Posterior cingulate gyrus (tissue), 11 donors: ENCODE results near the gene ADIG.
A peak's percentile ranks its signal among the peaks of the same experiment; 100 is the strongest.

Experiments
- DNase-seq, 10 donors: peaks; one replicate each; pipeline versions ENCODE4 v3.0.0 to v3.0.0-alpha.2; 2020 to 2021; ENCODE audit warnings: mixed read lengths in 3 of 10
- intact Hi-C: fragments of 100-400 bp; cut with DNase I; formaldehyde crosslinking; loops from one replicate; pipeline ENCODE4 v1.15.1; 2023

Gene ADIG

DNA sequence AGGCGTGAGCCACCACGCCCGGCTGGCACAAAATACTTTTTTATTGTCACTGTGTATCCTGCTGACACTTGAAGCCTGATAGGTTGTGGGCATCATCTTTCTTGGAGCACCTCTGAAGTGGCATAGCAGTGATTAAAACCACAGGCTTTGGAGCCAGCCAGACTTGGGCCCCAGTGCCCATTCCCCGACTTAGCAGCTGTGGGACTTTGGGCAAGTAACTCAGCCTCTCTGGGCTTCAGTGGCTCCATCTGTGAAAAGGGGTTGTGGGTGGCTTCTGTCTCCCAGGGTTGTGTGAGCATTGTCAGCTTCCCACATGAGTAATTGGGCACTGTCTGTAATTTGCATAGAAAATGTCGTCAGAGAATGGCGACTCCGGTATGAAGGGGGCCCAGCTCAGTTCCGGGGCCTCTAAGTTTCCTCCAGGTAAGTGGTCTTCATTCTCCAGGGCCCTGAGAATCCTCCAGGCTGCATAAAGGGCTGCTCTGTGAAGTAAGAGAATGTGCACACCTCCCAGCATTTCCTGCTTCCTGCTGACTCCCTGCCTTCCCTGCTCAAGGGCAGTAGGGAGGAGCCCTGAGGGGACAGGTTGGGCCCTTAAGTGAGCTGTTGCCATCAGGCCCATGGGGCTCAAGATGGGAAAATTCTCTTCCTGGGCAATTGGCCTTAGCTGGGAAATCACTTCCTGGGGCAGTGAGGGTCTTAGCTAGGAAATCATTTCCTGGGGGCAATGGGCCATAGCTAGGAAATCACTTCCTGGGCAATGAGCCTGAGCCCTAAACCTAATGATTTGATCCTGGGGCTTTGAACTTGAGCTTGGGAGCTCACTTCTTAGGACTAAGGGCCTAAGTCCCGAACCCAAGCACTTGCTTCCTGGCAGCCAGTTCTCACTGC lies 47.8 kb downstream of the ADIG start:
- intact Hi-C loops, result no loop called here
- DNase-seq, result no peak

DNA sequence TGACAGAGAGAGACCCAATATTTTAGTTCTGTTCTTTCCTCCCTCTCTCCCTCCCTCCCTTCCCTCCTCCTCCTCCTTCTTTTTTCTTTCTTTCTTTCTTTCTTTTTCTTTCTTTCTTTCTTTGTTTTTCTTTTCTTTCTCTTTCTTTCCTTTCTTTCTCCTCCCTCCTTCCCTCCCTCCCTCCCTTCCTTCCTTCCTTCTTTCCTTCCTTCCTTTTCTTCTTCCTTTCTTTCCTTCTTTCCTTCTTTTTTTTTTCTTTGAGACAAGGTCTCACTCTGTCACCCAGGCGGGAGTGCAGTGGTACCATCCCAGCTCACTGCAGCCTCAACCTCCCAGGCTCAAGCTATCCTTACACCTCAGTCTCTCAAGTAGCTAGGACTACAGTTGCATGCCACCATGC lies 49.0 kb downstream of the ADIG start:
- DNase-seq, result no peak

DNA sequence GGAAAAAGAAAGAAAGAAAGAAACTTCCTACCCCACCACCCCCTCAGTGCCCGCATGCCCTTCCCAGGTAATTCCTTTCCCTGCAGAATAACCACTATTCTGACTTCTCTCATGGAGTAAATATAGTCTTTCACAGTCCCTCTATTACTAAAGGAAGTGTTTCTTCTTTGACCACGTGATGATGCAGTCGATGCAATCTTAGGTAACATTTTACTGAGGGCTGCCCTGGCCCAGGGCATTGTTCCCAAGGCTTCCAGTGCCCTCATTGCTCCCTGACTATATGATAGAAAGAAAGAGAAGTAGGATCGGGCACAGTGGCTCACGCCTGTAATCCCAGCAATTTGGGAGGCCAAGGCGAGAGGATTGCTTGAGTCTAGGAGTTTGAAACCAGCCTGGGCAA lies 49.7 kb downstream of the ADIG start:
- no peak for DNase-seq
- intact Hi-C loops, result no loop called here

More for the DNA sequence above, 49.0 kb downstream of the ADIG start:
- intact Hi-C loops, result no loop called here

DNA sequence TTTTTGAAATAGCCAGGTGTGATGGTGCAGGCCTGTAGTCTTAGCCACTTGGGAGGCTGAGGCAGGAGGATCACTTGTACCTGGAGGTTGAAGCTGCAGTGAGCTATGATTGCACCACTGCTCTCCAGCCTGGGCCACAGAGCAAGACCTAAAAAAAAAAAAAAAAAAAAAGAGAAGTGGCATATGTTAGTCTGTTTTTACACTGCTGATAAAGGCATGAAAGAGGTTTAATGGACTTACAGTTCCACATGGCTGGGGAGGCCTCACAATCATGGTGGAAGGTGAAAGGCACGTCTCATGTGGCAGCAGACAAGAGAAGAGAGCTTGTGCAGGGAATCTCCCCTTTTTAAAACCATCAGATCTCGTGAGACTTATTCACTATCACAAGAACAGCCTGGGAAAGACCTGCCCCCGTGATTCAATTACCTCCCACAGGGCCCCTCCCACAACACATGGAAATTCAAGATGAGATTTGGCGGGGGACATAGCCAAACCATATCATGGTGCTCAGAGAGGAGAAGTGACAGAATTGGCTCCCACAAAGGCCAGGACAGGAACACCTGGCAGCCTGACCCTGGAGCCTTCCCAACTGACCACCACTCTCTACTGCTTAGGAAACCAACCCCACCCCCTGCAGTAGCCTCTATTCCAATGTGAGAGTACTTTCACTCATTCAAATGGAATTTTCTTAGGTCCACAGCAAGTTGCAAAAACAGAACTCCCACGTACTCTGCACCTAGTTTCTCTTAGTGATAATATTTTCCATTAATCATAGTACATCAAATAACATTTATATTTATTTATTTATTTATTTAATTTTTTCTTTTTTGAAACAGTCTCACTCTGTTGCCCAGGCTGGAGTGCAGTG lies 50.4 kb downstream of the ADIG start:
- DNase-seq, result no peak
- intact Hi-C loops, result no loop called here

DNA sequence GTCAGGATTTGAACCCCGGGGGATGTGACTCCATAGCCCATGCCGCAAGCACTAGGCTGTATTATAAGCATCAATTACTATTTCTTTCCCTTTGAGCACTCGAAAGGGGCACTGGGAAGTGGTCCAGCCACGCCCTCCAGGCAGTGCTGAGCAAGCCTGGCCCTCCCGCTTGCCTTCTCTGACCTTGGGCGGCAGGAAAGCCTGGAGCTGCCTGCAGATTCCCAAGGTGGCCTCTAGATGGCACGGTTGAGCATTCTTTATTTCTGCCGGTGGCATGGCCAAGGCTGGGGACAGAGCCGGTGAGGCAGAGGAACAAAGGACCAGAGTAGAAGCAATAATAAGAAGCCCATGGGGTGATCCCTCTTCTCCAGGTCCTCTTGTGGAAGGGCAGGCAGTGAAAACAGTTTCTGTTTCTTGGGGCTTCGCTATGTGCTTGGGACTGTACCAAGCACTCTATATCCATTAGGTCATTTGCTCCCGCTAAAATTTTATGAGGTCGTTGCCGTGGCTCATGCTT lies 52.6 kb downstream of the ADIG start:
- intact Hi-C loops, result no loop called here
- peak in 7 of 10 donors; percentile 19 to 91 (median 46) for DNase-seq

DNA sequence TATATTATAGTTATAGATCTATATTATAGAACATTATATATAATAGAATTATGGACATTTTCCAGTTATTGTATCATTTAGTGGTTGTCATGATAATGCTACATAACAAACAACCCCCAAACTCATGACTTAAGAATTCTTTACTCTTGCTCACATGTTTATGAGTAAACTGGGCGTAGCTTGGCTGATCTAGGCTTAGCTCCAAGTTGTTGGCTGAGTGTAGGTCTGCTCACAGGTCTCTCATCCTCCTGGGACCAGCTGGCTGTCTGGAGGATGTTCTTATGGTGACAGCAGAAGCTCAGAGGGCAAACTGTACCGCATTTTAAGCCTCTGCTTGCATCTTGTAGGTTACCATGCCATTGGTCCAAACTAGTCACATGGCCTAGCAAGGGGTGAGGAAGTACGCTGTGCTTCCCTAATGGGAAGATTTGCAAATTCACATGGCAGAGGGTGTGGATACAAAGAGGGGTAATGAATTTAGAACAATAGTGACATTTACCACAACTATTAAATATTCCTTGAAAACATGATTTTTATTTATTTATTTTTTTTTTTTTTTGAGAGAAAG lies 54.8 kb downstream of the ADIG start:
- intact Hi-C loops, result no loop called here
- DNase-seq, result no peak
